H1 (cell line): ENCODE results near the gene NDUFA5. TPM values are rescaled to one million over a fixed set of nuclear protein-coding genes. Genes with fewer than 3 reads are reported as not detected.

Source experiments
- CBX5 ChIP-seq: fragments of 300-800, 300-1000 bp; sonication (generic); IDR thresholded peaks from 2 replicates; pipeline ENCODE4 v1.7.1; 2016; ENCODE audit warnings: antibody characterized with exemption, low read length, low read depth
- CBX8 ChIP-seq: fragments of 300-800, 300-1000 bp; sonication (generic); IDR thresholded peaks from 2 replicates; pipeline ENCODE4 v1.7.1; 2016; ENCODE audit warnings: low read depth, low read length, borderline replicate concordance
- FOSL1 ChIP-seq: IDR thresholded peaks from 2 replicates; pipeline ENCODE4 v1.6.1; 2011; ENCODE audit warnings: mild to moderate bottlenecking, low read depth, low read length, moderate library complexity; ENCODE audit not compliant: insufficient read depth
- GTF2F1 ChIP-seq: IDR thresholded peaks from 2 replicates; pipeline ENCODE4 v1.6.1; 2012; ENCODE audit warnings: low read depth, low read length, improper control_type of control experiment, borderline replicate concordance
- RXRA ChIP-seq: IDR thresholded peaks from 2 replicates; pipeline ENCODE4 v1.6.1; 2011; ENCODE audit warnings: low read depth, mild to moderate bottlenecking, low read length, moderate library complexity; ENCODE audit not compliant: insufficient read depth
- TAF1 ChIP-seq: IDR thresholded peaks from 2 replicates; pipeline ENCODE4 v1.6.1; 2011; ENCODE audit warnings: mild to moderate bottlenecking, low read depth, low read length
- YY1 ChIP-seq: IDR thresholded peaks from 2 replicates; pipeline ENCODE4 v1.6.1; 2011; ENCODE audit warnings: low read depth, mild to moderate bottlenecking, low read length
- polyA plus RNA-seq, 7 experiments: library from polyadenylated mRNA; depleted of rRNA in 3 of 7; stranded (reverse) in 5 of 7; unstranded in 2 of 7; fragments of >200 nt in 5 of 7; fragments of 200-250 nt in 2 of 7; gene quantifications; 1 replicate in 5 of 7; 2 replicates in 1 of 7; 4 replicates in 1 of 7; pipeline versions ENCODE4 v1.2.1 to v1.2.3, GENCODE V29; 2011 to 2013; ENCODE audit warnings: missing spikeins in 2 of 7, mixed read lengths in 2 of 7
- total RNA-seq: library from RNA; stranded (reverse); fragmentation: NEBNext Ultra II Directional; extraction: Animal tissue kit (Norgen Biotek cat#: 25700); gene quantifications from 2 replicates; pipeline ENCODE4 v1.2.1, GENCODE V29; 2021
- TF ChIP-seq, protein P1 (sequence below): fragments of 300-600 bp; sonication (generic); IDR thresholded peaks from 2 replicates; pipeline ENCODE4 v1.7.1; 2012; ENCODE audit warnings: low read length, moderate library complexity, mild to moderate bottlenecking, inconsistent platforms; ENCODE audit not compliant: insufficient replicate concordance
- TF ChIP-seq, protein P2 (sequence below): IDR thresholded peaks from 2 replicates; pipeline ENCODE4 v1.6.1; 2012; ENCODE audit warnings: inconsistent platforms
- TF ChIP-seq, protein P3 (sequence below): IDR thresholded peaks from 2 replicates; pipeline ENCODE4 v1.6.1; 2011; ENCODE audit warnings: low read depth, mild to moderate bottlenecking, low read length; ENCODE audit not compliant: insufficient read depth

The NDUFA5 gene
- total and polyA plus RNA-seq, 2 of the 8 experiments (the other 6 are each of a cell fraction or from before 2014, with no cell fraction given): 7.6 to 76.3 TPM

DNA sequence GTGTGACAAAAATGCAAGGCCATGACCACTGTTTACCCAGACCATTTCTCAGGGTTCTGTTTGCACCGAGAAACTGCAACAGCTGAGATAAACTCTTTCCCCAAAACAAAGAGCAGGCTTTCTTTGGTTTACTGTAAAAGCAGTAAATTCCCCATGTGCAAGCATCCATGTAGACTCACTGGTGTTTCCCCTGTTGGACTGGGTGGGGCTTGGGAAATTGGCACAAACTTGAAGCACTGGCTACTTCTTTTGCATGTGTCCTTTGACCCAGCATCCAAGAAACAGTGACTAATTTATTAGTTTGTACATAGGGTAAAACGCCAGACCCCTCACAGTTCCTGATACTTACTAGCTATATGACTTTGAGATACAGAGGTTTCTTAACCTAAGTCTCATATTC, 35.6 kb downstream of the NDUFA5 start (continued):
- TF ChIP-seq, protein P1, sequence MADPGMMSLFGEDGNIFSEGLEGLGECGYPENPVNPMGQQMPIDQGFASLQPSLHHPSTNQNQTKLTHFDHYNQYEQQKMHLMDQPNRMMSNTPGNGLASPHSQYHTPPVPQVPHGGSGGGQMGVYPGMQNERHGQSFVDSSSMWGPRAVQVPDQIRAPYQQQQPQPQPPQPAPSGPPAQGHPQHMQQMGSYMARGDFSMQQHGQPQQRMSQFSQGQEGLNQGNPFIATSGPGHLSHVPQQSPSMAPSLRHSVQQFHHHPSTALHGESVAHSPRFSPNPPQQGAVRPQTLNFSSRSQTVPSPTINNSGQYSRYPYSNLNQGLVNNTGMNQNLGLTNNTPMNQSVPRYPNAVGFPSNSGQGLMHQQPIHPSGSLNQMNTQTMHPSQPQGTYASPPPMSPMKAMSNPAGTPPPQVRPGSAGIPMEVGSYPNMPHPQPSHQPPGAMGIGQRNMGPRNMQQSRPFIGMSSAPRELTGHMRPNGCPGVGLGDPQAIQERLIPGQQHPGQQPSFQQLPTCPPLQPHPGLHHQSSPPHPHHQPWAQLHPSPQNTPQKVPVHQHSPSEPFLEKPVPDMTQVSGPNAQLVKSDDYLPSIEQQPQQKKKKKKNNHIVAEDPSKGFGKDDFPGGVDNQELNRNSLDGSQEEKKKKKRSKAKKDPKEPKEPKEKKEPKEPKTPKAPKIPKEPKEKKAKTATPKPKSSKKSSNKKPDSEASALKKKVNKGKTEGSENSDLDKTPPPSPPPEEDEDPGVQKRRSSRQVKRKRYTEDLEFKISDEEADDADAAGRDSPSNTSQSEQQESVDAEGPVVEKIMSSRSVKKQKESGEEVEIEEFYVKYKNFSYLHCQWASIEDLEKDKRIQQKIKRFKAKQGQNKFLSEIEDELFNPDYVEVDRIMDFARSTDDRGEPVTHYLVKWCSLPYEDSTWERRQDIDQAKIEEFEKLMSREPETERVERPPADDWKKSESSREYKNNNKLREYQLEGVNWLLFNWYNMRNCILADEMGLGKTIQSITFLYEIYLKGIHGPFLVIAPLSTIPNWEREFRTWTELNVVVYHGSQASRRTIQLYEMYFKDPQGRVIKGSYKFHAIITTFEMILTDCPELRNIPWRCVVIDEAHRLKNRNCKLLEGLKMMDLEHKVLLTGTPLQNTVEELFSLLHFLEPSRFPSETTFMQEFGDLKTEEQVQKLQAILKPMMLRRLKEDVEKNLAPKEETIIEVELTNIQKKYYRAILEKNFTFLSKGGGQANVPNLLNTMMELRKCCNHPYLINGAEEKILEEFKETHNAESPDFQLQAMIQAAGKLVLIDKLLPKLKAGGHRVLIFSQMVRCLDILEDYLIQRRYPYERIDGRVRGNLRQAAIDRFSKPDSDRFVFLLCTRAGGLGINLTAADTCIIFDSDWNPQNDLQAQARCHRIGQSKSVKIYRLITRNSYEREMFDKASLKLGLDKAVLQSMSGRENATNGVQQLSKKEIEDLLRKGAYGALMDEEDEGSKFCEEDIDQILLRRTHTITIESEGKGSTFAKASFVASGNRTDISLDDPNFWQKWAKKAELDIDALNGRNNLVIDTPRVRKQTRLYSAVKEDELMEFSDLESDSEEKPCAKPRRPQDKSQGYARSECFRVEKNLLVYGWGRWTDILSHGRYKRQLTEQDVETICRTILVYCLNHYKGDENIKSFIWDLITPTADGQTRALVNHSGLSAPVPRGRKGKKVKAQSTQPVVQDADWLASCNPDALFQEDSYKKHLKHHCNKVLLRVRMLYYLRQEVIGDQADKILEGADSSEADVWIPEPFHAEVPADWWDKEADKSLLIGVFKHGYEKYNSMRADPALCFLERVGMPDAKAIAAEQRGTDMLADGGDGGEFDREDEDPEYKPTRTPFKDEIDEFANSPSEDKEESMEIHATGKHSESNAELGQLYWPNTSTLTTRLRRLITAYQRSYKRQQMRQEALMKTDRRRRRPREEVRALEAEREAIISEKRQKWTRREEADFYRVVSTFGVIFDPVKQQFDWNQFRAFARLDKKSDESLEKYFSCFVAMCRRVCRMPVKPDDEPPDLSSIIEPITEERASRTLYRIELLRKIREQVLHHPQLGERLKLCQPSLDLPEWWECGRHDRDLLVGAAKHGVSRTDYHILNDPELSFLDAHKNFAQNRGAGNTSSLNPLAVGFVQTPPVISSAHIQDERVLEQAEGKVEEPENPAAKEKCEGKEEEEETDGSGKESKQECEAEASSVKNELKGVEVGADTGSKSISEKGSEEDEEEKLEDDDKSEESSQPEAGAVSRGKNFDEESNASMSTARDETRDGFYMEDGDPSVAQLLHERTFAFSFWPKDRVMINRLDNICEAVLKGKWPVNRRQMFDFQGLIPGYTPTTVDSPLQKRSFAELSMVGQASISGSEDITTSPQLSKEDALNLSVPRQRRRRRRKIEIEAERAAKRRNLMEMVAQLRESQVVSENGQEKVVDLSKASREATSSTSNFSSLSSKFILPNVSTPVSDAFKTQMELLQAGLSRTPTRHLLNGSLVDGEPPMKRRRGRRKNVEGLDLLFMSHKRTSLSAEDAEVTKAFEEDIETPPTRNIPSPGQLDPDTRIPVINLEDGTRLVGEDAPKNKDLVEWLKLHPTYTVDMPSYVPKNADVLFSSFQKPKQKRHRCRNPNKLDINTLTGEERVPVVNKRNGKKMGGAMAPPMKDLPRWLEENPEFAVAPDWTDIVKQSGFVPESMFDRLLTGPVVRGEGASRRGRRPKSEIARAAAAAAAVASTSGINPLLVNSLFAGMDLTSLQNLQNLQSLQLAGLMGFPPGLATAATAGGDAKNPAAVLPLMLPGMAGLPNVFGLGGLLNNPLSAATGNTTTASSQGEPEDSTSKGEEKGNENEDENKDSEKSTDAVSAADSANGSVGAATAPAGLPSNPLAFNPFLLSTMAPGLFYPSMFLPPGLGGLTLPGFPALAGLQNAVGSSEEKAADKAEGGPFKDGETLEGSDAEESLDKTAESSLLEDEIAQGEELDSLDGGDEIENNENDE: no peak
- no peak for TF ChIP-seq RXRA
- TF ChIP-seq, protein P2, sequence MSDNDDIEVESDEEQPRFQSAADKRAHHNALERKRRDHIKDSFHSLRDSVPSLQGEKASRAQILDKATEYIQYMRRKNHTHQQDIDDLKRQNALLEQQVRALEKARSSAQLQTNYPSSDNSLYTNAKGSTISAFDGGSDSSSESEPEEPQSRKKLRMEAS: no peak
- TF ChIP-seq YY1: no peak
- TF ChIP-seq FOSL1: no peak
- TF ChIP-seq, protein P3, sequence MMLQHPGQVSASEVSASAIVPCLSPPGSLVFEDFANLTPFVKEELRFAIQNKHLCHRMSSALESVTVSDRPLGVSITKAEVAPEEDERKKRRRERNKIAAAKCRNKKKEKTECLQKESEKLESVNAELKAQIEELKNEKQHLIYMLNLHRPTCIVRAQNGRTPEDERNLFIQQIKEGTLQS: no peak
- no peak for TF ChIP-seq CBX8
- TF ChIP-seq CBX5: no peak
- TF ChIP-seq GTF2F1: no peak
- no peak for TF ChIP-seq TAF1
